ENCODE results near the gene GRID1. TPM values are rescaled to one million over a fixed set of nuclear protein-coding genes. Genes with fewer than 3 reads are reported as not detected.
A peak's percentile ranks its signal among the peaks of the same experiment; 100 is the strongest.

The GRID1 gene
- total and polyA plus RNA-seq, 2 experiments from 2014 or later, result not detected

DNA sequence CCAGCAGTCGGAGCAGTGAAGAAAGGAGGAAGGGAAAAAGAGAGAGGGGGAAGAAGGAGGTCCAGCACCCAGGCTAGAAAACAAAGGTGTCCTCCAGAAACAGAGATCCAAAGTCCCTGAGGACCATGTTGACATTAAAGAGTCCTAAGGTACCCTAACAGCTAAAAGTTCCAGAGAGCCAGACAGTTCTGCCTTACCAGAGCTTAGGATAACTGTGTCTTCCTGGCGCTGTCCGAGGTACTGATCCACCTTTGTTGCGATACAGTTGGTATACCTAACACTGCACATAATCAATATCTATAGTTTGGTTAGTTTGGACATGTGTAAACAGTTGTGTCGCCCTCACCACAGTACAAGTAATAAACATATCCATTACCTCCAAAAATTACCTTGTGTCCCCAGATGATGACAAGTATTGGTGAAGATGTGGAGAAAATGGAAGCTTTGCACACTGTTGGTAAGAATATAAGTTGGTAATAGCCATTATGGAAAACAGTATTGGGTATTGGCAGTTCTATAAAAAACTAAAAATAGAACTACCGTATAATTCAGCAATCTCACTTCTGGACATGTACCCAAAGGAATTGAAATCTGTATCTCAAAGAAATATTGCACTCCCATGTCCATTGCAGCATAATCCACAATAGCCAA lies 59.8 kb downstream of the GRID1 start:
- Histone ChIP-seq H3K79me2 (ENCODE audit: insufficient read depth) (no peaks in the 10 kb centered on the region), H3K27me3 (replicated peaks; ENCODE audit: insufficient read depth) (no peaks in the 10 kb centered on the region), H3F3A (ENCODE audit: insufficient read depth) (no peaks in the 10 kb centered on the region), H3K4me1 (ENCODE audit: insufficient read depth) (no peaks in the 10 kb centered on the region), H3K27ac (no peak overlapping the region), H2AFZ (no peak overlapping the region), H3K9me2 (ENCODE audit: insufficient read depth) (no peaks in the 10 kb centered on the region), H4K20me1 (ENCODE audit: insufficient read depth) (no peaks in the 10 kb centered on the region), H3K9me3 (ENCODE audit: low read depth) (no peaks in the 10 kb centered on the region), H3K4me3 (no peak overlapping the region), H3K36me3 (ENCODE audit: low read depth) (no peaks in the 10 kb centered on the region), H3K4me2 (ENCODE audit: unreplicated experiment) (no peak overlapping the region), H3K9ac (no peak overlapping the region)
- in situ Hi-C loops (cut with MboI), result no loop called here
- 9 to 13% methylated on average over 6 of the region's 6 CpGs for WGBS, 2 experiments (ENCODE audit: low coverage in 1 of 2, low lambda C conversion rate in 2 of 2, missing lambda C conversion rate in 2 of 2)
- DNase-seq, result peak; percentile 33
- no peak for TF ChIP-seq EZH2 (IDR thresholded peaks at IDR 0.05; ENCODE audit: insufficient read depth, poor library complexity, severe bottlenecking)
- no peak for TF ChIP-seq EZH2phosphoT487 (IDR thresholded peaks at IDR 0.05; ENCODE audit: insufficient read depth, low read depth)

DNA sequence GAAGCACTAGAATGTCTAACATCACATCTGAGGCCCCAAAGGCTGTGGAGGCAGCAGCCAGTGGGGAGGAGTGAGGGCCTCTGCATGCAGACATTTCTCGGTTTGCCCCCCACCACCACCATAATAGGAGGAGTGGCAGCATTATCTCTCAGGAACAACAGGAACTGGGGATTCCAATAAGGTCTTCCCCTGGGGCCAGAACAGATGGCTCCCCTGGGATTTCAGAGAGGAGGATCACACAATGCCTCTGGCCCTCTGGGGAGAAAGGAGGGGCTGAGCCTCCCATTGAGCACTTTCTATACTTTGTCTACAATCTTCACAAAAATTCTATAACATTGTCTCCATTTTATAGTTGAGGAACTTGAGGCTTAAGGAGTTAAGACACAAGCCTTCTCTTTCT lies 61.1 kb downstream of the GRID1 start:
- Histone ChIP-seq H3K4me1 (ENCODE audit: insufficient read depth) (no peaks in the 10 kb centered on the region), H4K20me1 (ENCODE audit: insufficient read depth) (no peaks in the 10 kb centered on the region), H3K9ac (no peak overlapping the region), H3K4me2 (ENCODE audit: unreplicated experiment) (no peak overlapping the region), H3K9me2 (ENCODE audit: insufficient read depth) (no peaks in the 10 kb centered on the region), H3F3A (ENCODE audit: insufficient read depth) (no peaks in the 10 kb centered on the region), H2AFZ (no peak overlapping the region), H3K27me3 (replicated peaks; ENCODE audit: insufficient read depth) (no peaks in the 10 kb centered on the region), H3K27ac (no peak overlapping the region), H3K4me3 (no peak overlapping the region), H3K79me2 (ENCODE audit: insufficient read depth) (no peaks in the 10 kb centered on the region), H3K36me3 (ENCODE audit: low read depth) (no peaks in the 10 kb centered on the region), H3K9me3 (ENCODE audit: low read depth) (no peaks in the 10 kb centered on the region)
- DNase-seq, result no peak
- in situ Hi-C loops (cut with MboI), result no loop called here
- 8 to 11% methylated on average over 1 of the region's 1 CpG for WGBS, 2 experiments (ENCODE audit: low coverage in 1 of 2, low lambda C conversion rate in 2 of 2, missing lambda C conversion rate in 2 of 2)
- TF ChIP-seq EZH2 (IDR thresholded peaks at IDR 0.05; ENCODE audit: insufficient read depth, poor library complexity, severe bottlenecking) (no peak), EZH2phosphoT487 (IDR thresholded peaks at IDR 0.05; ENCODE audit: insufficient read depth, low read depth) (no peak)

DNA sequence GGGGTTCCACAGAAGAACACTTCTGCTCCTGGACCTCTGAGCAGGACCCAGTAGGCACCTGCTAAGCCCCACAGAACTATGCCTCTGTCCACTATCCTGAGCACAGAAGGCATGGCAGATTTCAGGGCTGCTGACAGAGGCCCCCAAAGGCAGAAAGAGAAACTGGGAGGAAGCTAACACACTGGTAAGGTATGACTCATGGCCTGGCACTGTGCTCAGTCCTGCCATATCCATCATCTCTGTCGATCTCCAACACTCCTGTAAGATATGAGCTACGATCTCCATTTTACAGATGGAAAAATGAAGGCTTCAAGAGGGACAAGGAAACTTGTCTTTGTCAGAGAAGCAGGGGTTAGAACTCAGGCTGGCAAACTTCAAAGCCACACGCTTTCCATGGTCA lies 62.2 kb downstream of the GRID1 start:
- no peaks in the 10 kb centered on the region for H3K4me1 ChIP-seq (ENCODE audit: insufficient read depth)
- no peaks in the 10 kb centered on the region for H4K20me1 ChIP-seq (ENCODE audit: insufficient read depth)
- H3K4me3 ChIP-seq, result no peak overlapping the region
- H3K79me2 ChIP-seq (ENCODE audit: insufficient read depth), result no peaks in the 10 kb centered on the region
- no peak overlapping the region for H3K9ac ChIP-seq
- WGBS, 2 experiments (ENCODE audit: low coverage in 1 of 2, low lambda C conversion rate in 2 of 2, missing lambda C conversion rate in 2 of 2), result 21 to 37% methylated on average over 3 of the region's 3 CpGs
- DNase-seq, result no peak
- no peaks in the 10 kb centered on the region for H3K9me3 ChIP-seq (ENCODE audit: low read depth)
- H3K36me3 ChIP-seq (ENCODE audit: low read depth), result no peaks in the 10 kb centered on the region
- H3K9me2 ChIP-seq (ENCODE audit: insufficient read depth), result no peaks in the 10 kb centered on the region
- no peak overlapping the region for H2AFZ ChIP-seq
- in situ Hi-C loops (cut with MboI), result no loop called here
- no peaks in the 10 kb centered on the region for H3F3A ChIP-seq (ENCODE audit: insufficient read depth)
- H3K27me3 ChIP-seq (replicated peaks; ENCODE audit: insufficient read depth), result no peaks in the 10 kb centered on the region
- no peak overlapping the region for H3K27ac ChIP-seq
- TF ChIP-seq EZH2 (IDR thresholded peaks at IDR 0.05; ENCODE audit: insufficient read depth, poor library complexity, severe bottlenecking), result no peak
- no peak for TF ChIP-seq EZH2phosphoT487 (IDR thresholded peaks at IDR 0.05; ENCODE audit: insufficient read depth, low read depth)
- no peak overlapping the region for H3K4me2 ChIP-seq (ENCODE audit: unreplicated experiment)

DNA sequence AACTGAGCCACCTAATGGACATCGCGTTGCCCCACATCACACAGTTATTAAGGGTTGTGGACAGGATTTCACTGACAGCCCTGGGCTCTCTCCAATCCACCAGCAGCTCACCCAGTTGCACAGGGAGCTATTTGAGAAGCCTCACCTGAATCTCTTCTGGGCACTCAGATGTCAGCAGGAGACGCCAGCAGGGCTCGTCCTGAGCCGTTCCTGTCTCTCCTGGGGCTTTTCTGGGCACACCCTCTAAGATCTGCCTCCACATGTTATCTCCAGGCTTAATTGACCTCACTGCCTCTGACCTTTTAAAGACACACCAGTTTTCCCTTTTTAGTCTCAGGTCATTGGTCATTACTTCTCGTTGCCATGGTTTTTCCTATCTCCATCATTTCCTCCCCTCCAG lies 63.0 kb downstream of the GRID1 start:
- DNase-seq, result no peak
- Histone ChIP-seq H3K9me3 (ENCODE audit: low read depth) (no peaks in the 10 kb centered on the region), H2AFZ (no peak overlapping the region), H3K27ac (no peak overlapping the region), H3K9ac (no peak overlapping the region), H3K4me1 (ENCODE audit: insufficient read depth) (no peaks in the 10 kb centered on the region), H3K4me2 (ENCODE audit: unreplicated experiment) (no peak overlapping the region), H3K79me2 (ENCODE audit: insufficient read depth) (no peaks in the 10 kb centered on the region), H3K27me3 (replicated peaks; ENCODE audit: insufficient read depth) (no peaks in the 10 kb centered on the region), H3K36me3 (ENCODE audit: low read depth) (no peaks in the 10 kb centered on the region), H4K20me1 (ENCODE audit: insufficient read depth) (no peaks in the 10 kb centered on the region), H3K9me2 (ENCODE audit: insufficient read depth) (no peaks in the 10 kb centered on the region), H3F3A (ENCODE audit: insufficient read depth) (no peaks in the 10 kb centered on the region), H3K4me3 (no peak overlapping the region)
- in situ Hi-C loops (cut with MboI), result no loop called here
- TF ChIP-seq EZH2phosphoT487 (IDR thresholded peaks at IDR 0.05; ENCODE audit: insufficient read depth, low read depth) (no peak), EZH2 (IDR thresholded peaks at IDR 0.05; ENCODE audit: insufficient read depth, poor library complexity, severe bottlenecking) (no peak)
- WGBS, 2 experiments (ENCODE audit: low coverage in 1 of 2, low lambda C conversion rate in 2 of 2, missing lambda C conversion rate in 2 of 2), result 9 to 12% methylated on average over 6 of the region's 6 CpGs
